HUES64 (cell line): ENCODE measurements around the gene METTL3.

Source experiments
- H3K27ac ChIP-seq: 2 replicates; pipeline ENCODE4 v1.7.0; 2013; ENCODE audit warnings: low read depth, low read length, inconsistent platforms
- H3K27me3 ChIP-seq: 2 replicates; pipeline ENCODE4 v1.6.1; 2013; ENCODE audit warnings: mild to moderate bottlenecking, low read length; ENCODE audit not compliant: insufficient read depth
- H3K36me3 ChIP-seq: 2 replicates; pipeline ENCODE4 v1.6.1; 2013; ENCODE audit warnings: mild to moderate bottlenecking, low read length; ENCODE audit not compliant: insufficient read depth
- H3K4me1 ChIP-seq: 2 replicates; pipeline ENCODE4 v1.6.1; 2013; ENCODE audit warnings: mild to moderate bottlenecking, low read length, moderate library complexity; ENCODE audit not compliant: insufficient read depth
- H3K4me3 ChIP-seq: 2 replicates; pipeline ENCODE4 v1.5.1; 2013; ENCODE audit warnings: mild to moderate bottlenecking, low read length, moderate library complexity
- H3K9ac ChIP-seq: 2 replicates; pipeline ENCODE4 v1.6.1; 2013; ENCODE audit warnings: mild to moderate bottlenecking, low read depth, low read length
- H3K9me3 ChIP-seq: 2 replicates; pipeline ENCODE4 v1.6.1; 2013; ENCODE audit warnings: low read depth, low read length; ENCODE audit not compliant: insufficient read depth
- WGBS: fragments of 150-250, 120-280 bp; methylation state at CpG from one replicate; pipeline ENCODE4 v1.1.7; 2013; ENCODE audit warnings: missing lambda C conversion rate; 5-methylcytosine and 5-hydroxymethylcytosine counted together

METTL3 gene

DNA sequence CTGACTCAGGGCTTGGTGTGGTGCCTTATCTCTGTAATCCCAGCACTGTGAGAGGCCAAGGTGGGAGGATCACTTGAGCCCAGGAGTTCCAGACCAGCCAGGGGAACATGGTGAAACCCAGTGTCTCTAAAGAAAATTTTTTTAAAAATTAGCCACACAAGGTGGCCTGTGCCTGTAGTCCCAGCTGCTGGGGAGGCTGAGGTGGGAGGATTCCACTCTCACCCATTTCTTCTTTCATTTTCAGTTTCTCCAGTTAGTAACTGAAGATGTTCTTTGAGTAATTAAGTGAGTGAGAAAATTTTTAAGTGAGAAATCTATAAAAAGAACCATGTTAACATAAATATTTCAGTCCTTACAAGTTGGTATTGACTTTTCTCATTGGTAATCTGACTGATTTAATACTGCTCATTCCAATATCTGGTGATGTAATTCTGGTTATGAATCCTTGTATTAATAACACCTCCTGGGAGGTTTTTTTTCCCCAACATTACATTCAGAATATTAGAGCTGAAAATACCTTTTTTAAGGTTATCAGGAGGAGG lies 6.1 kb downstream of the METTL3 start:
- H3K27ac ChIP-seq: no peak overlapping the region
- peaks cover 83% of the 10 kb centered on the region for H3K36me3 ChIP-seq
- no peaks in the 10 kb centered on the region for H3K9me3 ChIP-seq
- H3K27me3 ChIP-seq: no peaks in the 10 kb centered on the region
- no peak overlapping the region for H3K4me3 ChIP-seq
- H3K9ac ChIP-seq: no peak overlapping the region
- H3K4me1 ChIP-seq: peaks cover 13% of the 10 kb centered on the region; the same call in 1 of the 2 replicates

DNA sequence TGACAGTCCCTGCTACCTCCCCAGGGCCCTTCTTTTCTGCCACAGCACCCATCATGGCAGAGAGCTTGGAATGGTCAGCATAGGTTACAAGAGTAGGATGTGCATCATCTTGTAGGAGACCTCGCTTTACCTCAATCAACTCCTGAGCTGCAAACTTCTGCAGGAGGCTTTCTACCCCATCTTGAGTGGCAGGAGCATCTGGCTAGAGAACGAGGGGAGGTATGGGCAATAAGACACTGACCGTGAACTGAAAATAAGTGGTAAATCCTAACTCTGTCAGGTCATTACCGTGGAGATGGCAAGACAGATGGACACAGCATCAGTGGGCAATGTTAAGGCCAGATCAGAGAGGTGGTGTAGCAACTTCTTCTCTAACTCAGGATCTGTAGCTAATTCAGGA lies 7.8 kb downstream of the METTL3 start:
- Histone ChIP-seq H3K27ac (no peak overlapping the region), H3K4me3 (no peak overlapping the region), H3K4me1 (peaks cover 10% of the 10 kb centered on the region), H3K27me3 (no peaks in the 10 kb centered on the region), H3K36me3 (peaks cover 89% of the 10 kb centered on the region), H3K9me3 (no peaks in the 10 kb centered on the region), H3K9ac (no peak overlapping the region)
- 96% methylated on average over 3 of the region's 4 CpGs for WGBS

DNA sequence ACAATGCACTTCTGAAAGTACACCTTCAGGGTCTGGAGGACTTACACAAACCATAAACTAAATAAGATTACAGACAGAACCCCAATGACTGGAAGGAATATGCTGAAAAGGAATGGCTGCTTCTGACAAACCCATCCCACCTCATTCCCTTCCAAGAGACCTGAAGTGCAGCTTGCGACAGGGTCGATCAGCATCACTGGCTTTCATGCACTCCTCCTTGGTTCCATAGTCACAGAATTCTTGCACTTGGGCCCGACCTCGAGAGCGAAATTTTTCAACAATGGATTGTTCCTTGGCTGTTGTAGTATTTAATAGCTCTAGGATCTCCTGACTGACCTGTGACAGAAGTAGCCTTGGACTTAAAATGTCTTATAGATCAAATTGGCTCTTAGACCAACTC lies 9.6 kb downstream of the METTL3 start:
- Histone ChIP-seq H3K9ac (no peak overlapping the region), H3K4me1 (peaks cover 10% of the 10 kb centered on the region), H3K27ac (no peak overlapping the region), H3K4me3 (no peak overlapping the region), H3K36me3 (peaks cover 91% of the 10 kb centered on the region), H3K9me3 (no peaks in the 10 kb centered on the region), H3K27me3 (no peaks in the 10 kb centered on the region)
- 97% methylated on average over 5 of the region's 5 CpGs for WGBS

DNA sequence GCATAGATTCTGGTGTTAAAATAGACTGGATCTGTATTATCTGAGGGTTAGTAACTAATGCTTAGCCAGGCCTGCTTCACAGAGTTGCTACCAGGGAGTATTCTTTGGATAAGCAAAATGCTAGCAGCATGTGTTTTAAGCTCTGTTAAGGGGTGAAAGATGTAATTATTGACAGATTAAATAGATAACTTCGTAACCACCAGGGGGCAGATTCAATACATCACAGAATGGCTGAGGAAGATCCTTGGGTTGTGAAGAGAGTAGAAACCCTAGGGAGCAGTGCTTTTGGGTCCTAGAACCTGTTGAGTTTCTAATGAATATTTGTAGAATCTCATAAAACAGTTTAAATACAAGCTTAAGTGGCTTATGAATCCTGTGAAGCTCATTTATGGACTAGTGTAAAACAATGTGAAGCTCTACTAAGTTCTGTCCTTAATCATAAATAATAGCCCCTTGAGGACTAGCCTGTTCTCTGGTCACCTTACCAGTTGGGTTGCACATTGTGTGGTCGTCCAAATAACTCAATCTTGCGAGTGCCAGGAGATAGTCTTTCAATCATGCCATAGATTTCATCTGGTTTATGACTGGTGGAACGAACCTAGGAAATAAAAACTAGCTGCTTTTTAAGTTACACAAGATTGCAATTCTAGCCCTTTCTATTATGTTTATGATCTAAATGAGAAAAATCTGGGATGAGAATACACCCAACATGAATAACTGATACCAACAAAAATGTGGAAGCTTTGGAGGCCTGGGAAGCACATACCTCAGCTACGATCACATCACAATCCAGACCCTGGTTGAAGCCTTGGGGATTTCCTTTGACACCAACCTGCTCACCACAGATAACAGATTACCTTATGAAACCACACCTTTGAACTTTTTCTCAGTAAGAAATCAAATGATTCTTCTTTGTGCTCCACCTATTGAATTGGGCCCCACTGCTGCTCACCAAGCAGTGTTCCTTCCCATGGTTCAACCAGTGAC lies 12.3 kb downstream of the METTL3 start:
- H3K36me3 ChIP-seq: peaks cover 96% of the 10 kb centered on the region
- peak overlapping the region; percentile 64 for H3K27ac ChIP-seq
- H3K9me3 ChIP-seq: no peaks in the 10 kb centered on the region
- H3K9ac ChIP-seq: 0 out of 2 replicates have a peak overlapping the region, but pooled peaks have one; percentile 2
- H3K4me3 ChIP-seq: no peak overlapping the region
- H3K27me3 ChIP-seq: no peaks in the 10 kb centered on the region
- WGBS: 83% methylated on average over 5 of the region's 5 CpGs
- H3K4me1 ChIP-seq: peaks cover 5% of the 10 kb centered on the region

DNA sequence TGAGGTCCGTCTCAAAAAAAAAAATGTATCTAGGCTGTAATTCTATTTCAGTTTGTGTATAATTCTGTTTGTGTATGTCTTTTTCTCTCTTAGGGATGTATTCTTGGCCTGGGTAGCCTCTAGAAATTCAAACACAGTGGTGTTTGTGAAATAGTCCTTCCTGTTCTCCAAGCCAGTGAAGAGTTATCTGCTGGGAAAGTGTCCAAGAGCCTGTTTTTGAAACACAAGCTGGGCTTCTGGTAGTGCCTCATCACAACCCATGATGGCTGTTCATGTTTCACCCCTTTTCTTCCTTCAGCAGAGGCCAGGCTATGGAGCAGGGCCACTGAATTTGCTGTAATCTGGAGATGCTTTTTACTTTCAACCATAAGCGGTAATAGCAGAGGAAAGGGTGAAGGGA lies 14.7 kb downstream of the METTL3 start:
- no peaks in the 10 kb centered on the region for H3K9me3 ChIP-seq
- H3K27ac ChIP-seq: no peak overlapping the region
- no peak overlapping the region for H3K4me3 ChIP-seq
- peaks cover 5% of the 10 kb centered on the region for H3K4me1 ChIP-seq
- WGBS: 97% methylated on average over 2 of the region's 2 CpGs
- H3K9ac ChIP-seq: no peak overlapping the region
- H3K36me3 ChIP-seq: peaks cover 92% of the 10 kb centered on the region
- H3K27me3 ChIP-seq: no peaks in the 10 kb centered on the region

DNA sequence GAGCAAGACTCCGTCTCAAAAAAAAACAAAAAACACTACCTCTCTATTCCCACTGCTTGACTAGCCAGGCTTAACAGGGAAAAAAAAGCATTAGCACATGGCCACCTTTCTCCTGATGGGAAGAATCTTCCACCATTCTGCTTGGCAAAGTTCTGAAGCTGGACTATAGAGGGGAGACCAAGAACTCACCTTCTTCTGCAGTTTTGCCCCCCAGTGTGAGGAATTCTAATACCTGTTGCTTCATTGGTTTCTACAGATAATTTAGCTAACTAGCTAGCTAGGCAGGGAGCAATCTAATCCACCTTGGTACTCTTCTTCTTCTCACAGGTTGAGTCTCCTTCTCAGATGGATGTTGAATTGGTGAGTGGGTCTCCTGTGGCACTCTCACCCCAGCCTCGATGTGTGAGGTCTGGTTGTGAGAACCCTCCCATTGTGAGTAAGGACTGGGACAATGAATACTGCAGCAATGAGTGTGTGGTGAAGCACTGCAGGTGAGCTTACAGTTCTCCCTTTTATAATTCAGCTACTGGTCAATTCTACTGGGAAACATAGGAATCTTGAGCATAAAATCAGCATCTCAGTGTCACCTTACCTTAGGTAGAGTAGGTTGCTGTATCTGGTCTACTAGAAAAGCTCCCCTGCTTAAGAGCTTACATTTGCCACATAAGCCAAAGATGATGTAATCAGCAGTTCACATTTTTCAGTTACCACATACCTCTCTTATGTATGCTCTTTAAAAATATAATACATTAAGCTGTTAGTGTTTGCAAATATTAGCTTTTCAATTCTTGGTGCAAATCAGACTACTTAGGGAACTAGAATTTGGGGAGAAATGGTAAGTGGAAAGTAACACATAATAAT lies 16.0 kb downstream of the METTL3 start:
- H3K4me1 ChIP-seq: peaks cover 5% of the 10 kb centered on the region
- no peak overlapping the region for H3K9ac ChIP-seq
- H3K27me3 ChIP-seq: no peaks in the 10 kb centered on the region
- no peaks in the 10 kb centered on the region for H3K9me3 ChIP-seq
- peaks cover 92% of the 10 kb centered on the region for H3K36me3 ChIP-seq
- no peak overlapping the region for H3K4me3 ChIP-seq
- peak overlapping the region; percentile 43; the same call in 1 of the 2 replicates for H3K27ac ChIP-seq
- WGBS: 75% methylated on average over 2 of the region's 2 CpGs

DNA sequence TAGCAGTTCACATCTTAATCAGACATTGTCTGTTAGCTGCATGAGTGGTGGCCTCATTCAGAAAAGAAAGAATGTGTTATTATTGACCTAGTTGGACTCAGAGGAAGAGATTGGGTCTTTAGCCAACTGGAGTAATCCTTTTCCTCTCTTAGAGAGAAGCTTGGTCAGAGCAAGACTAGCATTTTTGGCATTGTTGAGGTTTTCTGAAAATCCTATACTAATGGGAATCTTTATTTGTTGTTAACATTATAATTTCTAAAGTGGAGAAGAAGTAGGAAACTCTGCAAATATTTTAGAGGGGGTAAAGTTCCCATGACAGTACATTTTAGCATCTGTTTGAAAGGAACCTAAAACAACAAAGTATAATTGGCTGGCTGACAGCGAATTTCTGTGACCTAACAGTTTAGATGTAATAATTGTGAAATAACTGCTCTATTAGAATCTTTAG lies 24.5 kb downstream of the METTL3 start:
- Histone ChIP-seq H3K4me3 (no peak overlapping the region), H3K9ac (no peak overlapping the region), H3K27me3 (no peaks in the 10 kb centered on the region), H3K9me3 (no peaks in the 10 kb centered on the region), H3K27ac (no peak overlapping the region), H3K4me1 (no peaks in the 10 kb centered on the region), H3K36me3 (peaks cover 57% of the 10 kb centered on the region)
- 100% methylated on average over 1 of the region's 1 CpG for WGBS

DNA sequence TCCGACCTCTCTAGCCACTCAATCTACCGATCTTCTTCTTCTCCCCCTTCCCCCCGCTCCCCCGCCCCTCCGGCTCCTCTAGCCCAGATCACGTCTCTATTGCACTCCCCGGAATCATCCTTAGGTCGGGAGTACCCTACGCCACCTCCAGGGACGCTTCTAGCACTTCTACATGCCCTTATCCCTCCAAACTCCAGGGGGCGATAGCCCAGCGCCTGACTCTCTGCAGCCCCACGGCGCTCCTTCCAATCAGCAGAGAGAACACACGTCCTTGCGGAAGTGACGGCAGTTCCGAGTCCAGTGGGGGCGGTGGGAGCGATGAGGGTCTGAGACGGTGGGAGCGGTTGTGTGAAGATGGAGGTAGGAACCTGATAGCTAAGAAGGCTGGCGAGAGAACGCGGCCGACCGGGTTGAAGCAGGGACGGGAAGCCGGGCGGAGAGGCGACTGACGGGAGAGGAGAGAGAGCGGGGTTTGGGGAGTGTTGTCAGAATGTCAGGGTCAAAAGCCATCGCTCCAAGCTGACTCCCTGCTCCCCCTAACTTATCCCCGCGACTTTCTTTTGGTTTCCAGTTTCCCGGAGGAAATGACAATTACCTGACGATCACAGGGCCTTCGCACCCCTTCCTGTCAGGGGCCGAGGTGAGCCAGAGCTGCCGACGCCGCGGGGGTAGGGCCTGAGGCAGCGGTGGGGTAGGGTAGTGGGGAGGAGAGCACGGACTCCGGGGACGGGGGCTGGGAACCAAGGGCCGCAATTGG lies 34.0 kb downstream of the METTL3 start, which contains the start of the genes RAB2B and TOX4:
Gene RAB2B (minus strand): TSS at position 35 of the 757 bp plus-strand sequence. CDS start 87 bp downstream, outside the sequence.
Gene TOX4 (plus strand): TSS at position 271 of the 757 bp plus-strand sequence. CDS start 84 bp downstream, at position 355.
- H3K27me3 ChIP-seq: no peaks in the 10 kb centered on the region
- H3K4me3 ChIP-seq: peak within 1 kb of the TSS; percentile 87
- H3K9ac ChIP-seq: peak within 1 kb of the TSS; percentile 71
- peaks cover 43% of the 10 kb centered on the region for H3K36me3 ChIP-seq
- H3K9me3 ChIP-seq: no peaks in the 10 kb centered on the region
- H3K27ac ChIP-seq: peak within 1 kb of the TSS; percentile 73; the same call in 1 of the 2 replicates
- under 1% methylated on average over 49 of the region's 49 CpGs for WGBS
- H3K4me1 ChIP-seq: peaks cover 3% of the 10 kb centered on the region; the same call in 1 of the 2 replicates

DNA sequence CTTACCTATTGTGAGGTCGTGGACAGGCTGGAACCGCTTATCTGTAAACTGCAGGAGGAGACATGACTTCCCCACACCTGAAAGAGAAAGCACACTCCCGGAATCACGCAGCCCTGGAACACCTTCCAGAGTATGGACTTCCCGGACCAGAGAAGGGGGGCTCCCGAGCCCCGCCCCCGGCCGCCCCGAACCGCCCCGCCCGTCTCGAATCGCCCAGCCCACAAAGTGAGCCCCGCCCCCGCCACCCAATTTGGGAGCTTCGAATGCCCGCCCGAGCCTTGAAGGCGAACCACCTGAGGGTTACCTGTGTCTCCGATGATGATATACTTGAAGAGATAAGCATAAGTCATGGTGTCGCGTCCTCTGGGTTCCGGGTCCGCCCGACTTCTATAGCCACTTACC lies 34.6 kb downstream of the METTL3 start:
- Histone ChIP-seq H3K4me1 (peaks cover 3% of the 10 kb centered on the region; the same call in 1 of the 2 replicates), H3K9me3 (no peaks in the 10 kb centered on the region), H3K4me3 (peak overlapping the region; percentile 75), H3K27me3 (no peaks in the 10 kb centered on the region), H3K27ac (peak overlapping the region; percentile 73; the same call in 1 of the 2 replicates), H3K9ac (peak overlapping the region; percentile 67), H3K36me3 (peaks cover 40% of the 10 kb centered on the region)
- under 1% methylated on average over 27 of the region's 27 CpGs for WGBS
